CD4-positive, alpha-beta T cell (primary cell): ENCODE data around the gene SELENBP1. TPM values are rescaled to one million over a fixed set of nuclear protein-coding genes. Genes with fewer than 3 reads are reported as not detected.

Experiments used
- ATAC-seq: fragments of 200-7000 bp; cut with Tn5 transposase; one replicate; pipeline ENCODE4 v1.10.0; 2022; ENCODE audit warnings: mild to moderate bottlenecking; ENCODE audit not compliant: poor library complexity
- CTCF ChIA-PET: fragments of 350-600 bp; sonication (Branson Sonifier 250); formaldehyde crosslinking; loops from one replicate; lab custom pipeline; 2021; ENCODE audit warnings: antibody characterized with exemption, inconsistent platforms; lab: Charles Lee
- POLR2A ChIA-PET: fragments of 350-600 bp; sonication (Branson Sonifier 250); formaldehyde crosslinking; loops from one replicate; lab custom pipeline; 2021; ENCODE audit warnings: antibody characterized with exemption, inconsistent platforms; lab: Charles Lee
- DNase-seq, 14 experiments: peaks; one replicate each; pipeline ENCODE4 v3.0.0-alpha.2; 2013 to 2020; ENCODE audit warnings: mixed read lengths in 2 of 14
- H3K27ac ChIP-seq, 2 donors: one replicate each; pipeline versions ENCODE4 v1.5.1 to v1.7.0; 2013; ENCODE audit warnings: low read length in 2 of 2, low read depth in 1 of 2, mild to moderate bottlenecking in 1 of 2
- H3K27me3 ChIP-seq, 2 experiments: 1 replicate in 1 of 2; 2 replicates in 1 of 2; pipeline versions ENCODE4 v1.6.1 to v1.7.0; 2013; ENCODE audit warnings: low read length in 2 of 2, control low read depth in 1 of 2, mild to moderate bottlenecking in 1 of 2, moderate library complexity in 1 of 2; ENCODE audit not compliant: insufficient read depth in 2 of 2, control insufficient read depth in 1 of 2
- H3K36me3 ChIP-seq: one replicate; pipeline ENCODE4 v1.6.1; 2013; ENCODE audit warnings: low read length, control low read depth; ENCODE audit not compliant: insufficient read depth
- H3K4me1 ChIP-seq: one replicate; pipeline ENCODE4 v1.6.1; 2013; ENCODE audit warnings: low read length, control low read depth; ENCODE audit not compliant: insufficient read depth
- H3K4me3 ChIP-seq: one replicate; pipeline ENCODE4 v1.5.1; 2013; ENCODE audit warnings: mild to moderate bottlenecking, low read length, moderate library complexity
- H3K9me3 ChIP-seq, 2 experiments: 1 replicate in 1 of 2; 2 replicates in 1 of 2; pipeline versions ENCODE4 v1.6.1 to v1.7.0; 2013; ENCODE audit warnings: low read length in 2 of 2, mild to moderate bottlenecking in 2 of 2, control low read depth in 1 of 2, moderate library complexity in 1 of 2; ENCODE audit not compliant: control insufficient read depth in 1 of 2, insufficient read depth in 1 of 2
- H3K27ac Mint-ChIP-seq: one replicate; pipeline ENCODE4 v1.8.0; 2020; ENCODE audit warnings: mixed read lengths
- H3K27me3 Mint-ChIP-seq: one replicate; pipeline ENCODE4 v1.8.0; 2021; ENCODE audit warnings: mixed read lengths
- H3K36me3 Mint-ChIP-seq: one replicate; pipeline ENCODE4 v1.8.0; 2021; ENCODE audit warnings: low read depth, mixed read lengths
- H3K4me1 Mint-ChIP-seq: one replicate; pipeline ENCODE4 v1.8.0; 2021; ENCODE audit warnings: low read depth, mixed read lengths
- H3K4me3 Mint-ChIP-seq: one replicate; pipeline ENCODE4 v1.8.0; 2020; ENCODE audit warnings: mild to moderate bottlenecking, mixed read lengths
- H3K9me3 Mint-ChIP-seq: one replicate; pipeline ENCODE4 v1.8.0; 2020; ENCODE audit warnings: mixed read lengths
- intact Hi-C, 2 experiments: fragments of 100-400 bp; cut with DNase I in 1 of 2; cut with micrococcal nuclease in 1 of 2; formaldehyde crosslinking; loops; one replicate each; pipeline versions ENCODE4 v1.15.1 to v1.9.0; 2023 to 2025; cut with DNase I, micrococcal nuclease
- total RNA-seq, 174 experiments: library from RNA in 2 of 174; stranded (reverse) in 2 of 174; gene quantifications; one replicate each; pipeline ENCODE4 v1.2.3 and lab custom pipeline; 2021 to 2026
- TF ChIP-seq, protein P1 (sequence below): fragments of 200-600 bp; IDR thresholded peaks from one replicate; pipeline ENCODE4 v1.8.0; 2022; ENCODE audit warnings: antibody characterized with exemption, mild to moderate bottlenecking

SELENBP1 gene
- total RNA-seq, 2 experiments from 2014 or later, result not detected

DNA sequence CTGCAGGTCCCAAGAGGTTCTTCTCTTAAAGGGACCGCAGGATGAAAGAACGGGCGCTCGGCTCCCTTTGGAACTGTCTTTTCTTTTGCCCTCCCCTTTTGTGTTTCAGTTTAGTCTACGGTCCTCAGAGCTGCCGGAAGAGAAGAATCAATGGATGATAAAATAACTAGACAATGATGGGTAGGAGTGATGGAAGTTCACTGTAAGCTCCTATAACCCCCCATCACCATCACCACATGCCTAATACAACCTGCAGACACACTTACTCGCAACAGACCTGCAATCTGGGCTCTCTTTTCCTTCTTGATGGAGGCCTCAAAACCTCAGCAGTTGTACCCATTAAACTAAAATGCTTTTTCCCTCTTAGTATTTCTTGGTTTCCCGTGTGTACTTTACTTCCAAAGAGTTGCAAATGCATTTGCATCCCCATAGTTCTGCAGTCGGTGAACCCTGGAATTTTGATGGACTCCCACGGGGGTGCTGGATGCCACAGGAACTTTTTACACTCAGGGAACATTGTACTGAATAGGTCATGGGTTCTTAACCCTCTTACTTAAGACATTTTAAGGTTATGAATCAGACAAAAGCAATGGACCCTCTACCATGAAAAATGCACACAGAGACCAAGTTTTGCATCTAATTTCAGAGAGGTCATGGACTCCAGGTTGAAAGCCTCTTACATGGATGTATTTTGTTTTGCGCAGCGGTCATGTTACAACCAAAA, 24.8 kb downstream of the SELENBP1 start:
- H3K27me3 ChIP-seq, result no peaks in the 10 kb centered on the region
- CTCF ChIA-PET, result interaction anchor here (1.6 kb wide), 1 partner anchor 47 kb away, joined by 5 read pairs; no protein-coding TSS in a partner anchor
- peak overlapping the region; percentile 81 for H3K4me3 ChIP-seq
- ATAC-seq, result no peak
- H3K4me3 Mint-ChIP-seq, result peak overlapping the region; percentile 94
- peak overlapping the region; percentile 94 for H3K27ac Mint-ChIP-seq
- peaks cover 0 to 17% of the 10 kb centered on the region in 2 experiments for H3K9me3 ChIP-seq
- peaks cover 2% of the 10 kb centered on the region for H3K9me3 Mint-ChIP-seq
- H3K27ac ChIP-seq, result peak overlapping the region; percentile 97 to 98
- peaks cover 30% of the 10 kb centered on the region for H3K4me1 Mint-ChIP-seq
- POLR2A ChIA-PET, result interaction anchor here (1.0 to 1.8 kb wide), 7 partner anchors 21 to 248 kb away, joined by 3 to 16 read pairs (median 4); partner anchors contain the start of genes PI4KB, PSMB4, PSMD4 and ZNF687
- peaks cover 41% of the 10 kb centered on the region for H3K36me3 Mint-ChIP-seq
- peaks cover 33% of the 10 kb centered on the region for H3K4me1 ChIP-seq
- intact Hi-C loops, result loop anchor here (1.0 to 10.0 kb wide), 5 partner anchors 20 to 273 kb away; partner anchors contain the start of genes PI4KB (in 2 of the 2), GABPB2 (in 1 of the 2), PIP5K1A (in 1 of the 2) and PSMB4 (in 1 of the 2)
- H3K27me3 Mint-ChIP-seq, result no peaks in the 10 kb centered on the region
- H3K36me3 ChIP-seq, result peaks cover 24% of the 10 kb centered on the region
- DNase-seq, result no peak
- TF ChIP-seq, protein P1, sequence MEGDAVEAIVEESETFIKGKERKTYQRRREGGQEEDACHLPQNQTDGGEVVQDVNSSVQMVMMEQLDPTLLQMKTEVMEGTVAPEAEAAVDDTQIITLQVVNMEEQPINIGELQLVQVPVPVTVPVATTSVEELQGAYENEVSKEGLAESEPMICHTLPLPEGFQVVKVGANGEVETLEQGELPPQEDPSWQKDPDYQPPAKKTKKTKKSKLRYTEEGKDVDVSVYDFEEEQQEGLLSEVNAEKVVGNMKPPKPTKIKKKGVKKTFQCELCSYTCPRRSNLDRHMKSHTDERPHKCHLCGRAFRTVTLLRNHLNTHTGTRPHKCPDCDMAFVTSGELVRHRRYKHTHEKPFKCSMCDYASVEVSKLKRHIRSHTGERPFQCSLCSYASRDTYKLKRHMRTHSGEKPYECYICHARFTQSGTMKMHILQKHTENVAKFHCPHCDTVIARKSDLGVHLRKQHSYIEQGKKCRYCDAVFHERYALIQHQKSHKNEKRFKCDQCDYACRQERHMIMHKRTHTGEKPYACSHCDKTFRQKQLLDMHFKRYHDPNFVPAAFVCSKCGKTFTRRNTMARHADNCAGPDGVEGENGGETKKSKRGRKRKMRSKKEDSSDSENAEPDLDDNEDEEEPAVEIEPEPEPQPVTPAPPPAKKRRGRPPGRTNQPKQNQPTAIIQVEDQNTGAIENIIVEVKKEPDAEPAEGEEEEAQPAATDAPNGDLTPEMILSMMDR, result no peak

DNA sequence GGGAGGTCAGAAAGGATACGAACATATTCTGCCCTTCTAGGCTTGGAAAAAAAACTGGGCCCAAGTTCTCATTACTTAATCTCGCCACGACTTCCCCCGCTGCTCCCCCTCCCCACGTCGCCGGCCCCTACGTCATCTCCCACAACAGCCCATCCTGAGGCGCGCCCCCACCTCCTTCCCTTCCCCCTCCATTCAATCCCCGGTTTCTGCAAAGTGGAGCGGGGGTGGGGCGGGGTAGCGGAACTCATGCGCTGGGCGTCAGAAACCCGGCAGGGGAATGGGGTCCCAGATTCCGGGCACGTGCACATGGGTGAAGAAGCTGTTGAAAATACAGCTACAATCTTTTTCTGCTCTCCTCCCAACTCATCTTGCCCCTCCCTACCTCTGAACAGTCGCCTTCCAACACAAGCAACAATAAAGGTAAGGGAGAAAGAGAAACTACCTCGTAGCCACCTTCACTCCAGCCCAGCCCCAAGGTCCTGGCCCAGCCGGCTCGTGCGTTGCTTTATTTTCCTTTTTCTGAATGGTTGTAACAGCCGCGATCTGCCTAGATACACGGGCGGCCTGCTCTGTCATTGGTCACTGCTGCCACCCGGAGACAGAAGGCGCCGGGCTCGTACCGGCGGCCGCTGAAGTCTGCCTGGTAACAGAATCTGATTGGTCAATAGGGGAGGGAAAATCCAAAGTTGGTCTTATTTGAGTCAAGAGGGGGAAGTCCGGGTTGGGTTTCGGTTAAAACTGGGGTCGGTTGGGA, 25.6 kb downstream of the SELENBP1 start, which contains the start of gene RFX5:
Gene RFX5 (minus strand): TSS at position 484 of the 754 bp plus-strand sequence. CDS start 932 bp downstream, outside the sequence.
- peak; percentile 93 for ATAC-seq
- CTCF ChIA-PET, result interaction anchor here (1.6 kb wide), 1 partner anchor 46 kb away, joined by 5 read pairs; no protein-coding TSS in a partner anchor
- TF ChIP-seq, protein P1, result no peak
- intact Hi-C loops, result loop anchor here (1.0 to 10.0 kb wide), 4 partner anchors 20 to 272 kb away; partner anchors contain the start of genes PI4KB (in 2 of the 2), GABPB2 (in 1 of the 2), PIP5K1A (in 1 of the 2) and PSMB4 (in 1 of the 2)
- Histone ChIP-seq H3K4me1 (peaks cover 33% of the 10 kb centered on the region), H3K4me3 (peak within 1 kb of the TSS; percentile 81), H3K36me3 (peaks cover 31% of the 10 kb centered on the region), H3K27ac (peak within 1 kb of the TSS; percentile 97 to 98), H3K9me3 (peaks cover 0 to 15% of the 10 kb centered on the region in 2 experiments), H3K27me3 (no peaks in the 10 kb centered on the region)
- Mint-ChIP-seq H3K27ac (peak within 1 kb of the TSS; percentile 94), H3K4me3 (peak within 1 kb of the TSS; percentile 94), H3K9me3 (peaks cover 2% of the 10 kb centered on the region), H3K27me3 (no peaks in the 10 kb centered on the region), H3K4me1 (peaks cover 30% of the 10 kb centered on the region), H3K36me3 (peaks cover 46% of the 10 kb centered on the region)
- POLR2A ChIA-PET, result interaction anchor here (1.0 to 1.8 kb wide), 7 partner anchors 20 to 247 kb away, joined by 3 to 16 read pairs (median 4); partner anchors contain the start of genes PI4KB, PSMB4, PSMD4 and ZNF687
- DNase-seq, result peak; percentile 85 to 99 (median 90)
